GM12878 (cell line): ENCODE data around the gene KIRREL3. TPM values are rescaled to one million over a fixed set of nuclear protein-coding genes. Genes with fewer than 3 reads are reported as not detected.

Experiments used
- ATAC-seq: fragments of 200-7000 bp; cut with Tn5 transposase; 3 replicates; pipeline ENCODE4 v1.9.1; 2020; ENCODE audit warnings: mild to moderate bottlenecking, moderate library complexity
- BruUV-seq: library from RNA; stranded (reverse); fragments of 400-500 nt; replicated peaks from 2 replicates; lab custom pipeline; 2021; lab: Mats Ljungman, UMichigan
- CTCF ChIA-PET: fragments of 300-600 bp; sonication (Branson Sonifier 250); formaldehyde crosslinking; extraction: SDS; loops from one replicate; lab custom pipeline; 2021; ENCODE audit warnings: inconsistent platforms; lab: Yijun Ruan, JAX
- POLR2A ChIA-PET: fragments of 350-600 bp; formaldehyde crosslinking; extraction: SDS; loops from one replicate; lab custom pipeline; 2021; ENCODE audit warnings: inconsistent platforms; lab: Charles Lee
- RAD21 ChIA-PET: fragments of 300-600 bp; sonication (Branson Sonifier 250); formaldehyde crosslinking; loops from one replicate; lab custom pipeline; 2023; ENCODE audit warnings: antibody characterized with exemption; ENCODE audit not compliant: unreplicated experiment; lab: Charles Lee
- SMC1A ChIA-PET: fragments of 300-600 bp; sonication (Branson Sonifier 250); formaldehyde crosslinking; loops from one replicate; lab custom pipeline; 2023; ENCODE audit not compliant: unreplicated experiment, uncharacterized antibody; lab: Charles Lee
- DNase-seq: peaks from one replicate; pipeline ENCODE4 v3.0.0-alpha.2; 2011; ENCODE audit warnings: low read depth, low spot score
- FAIRE-seq: peaks from 3 replicates; lab custom pipeline; 2011; peaks lifted over from hg19 to GRCh38; lab: Jason Lieb, UNC
- H2AFZ ChIP-seq: 2 replicates; pipeline ENCODE4 v1.6.0; 2011; ENCODE audit warnings: low read depth, low read length, control low read depth; ENCODE audit not compliant: control insufficient read depth
- H3K27ac ChIP-seq: 2 replicates; pipeline ENCODE4 v1.5.1; 2011; ENCODE audit warnings: control low read depth; ENCODE audit not compliant: control insufficient read depth, insufficient read depth
- H3K27me3 ChIP-seq, 2 experiments: replicated peaks in 1 of 2; 2 replicates each; pipeline versions ENCODE4 v1.6.0 to v1.6.1; 2011; ENCODE audit warnings: low read length in 1 of 2; ENCODE audit not compliant: control insufficient read depth in 2 of 2, insufficient read depth in 2 of 2
- H3K36me3 ChIP-seq, 2 experiments: 2 replicates each; pipeline ENCODE4 v1.5.1; 2011; ENCODE audit warnings: low read length in 1 of 2; ENCODE audit not compliant: control insufficient read depth in 2 of 2, insufficient read depth in 2 of 2
- H3K4me1 ChIP-seq: 2 replicates; pipeline ENCODE4 v1.6.1; 2011; ENCODE audit warnings: mild to moderate bottlenecking, low read length, moderate library complexity, mixed read lengths; ENCODE audit not compliant: control insufficient read depth, insufficient read depth
- H3K4me2 ChIP-seq: 2 replicates; pipeline ENCODE4 v1.6.0; 2011; ENCODE audit warnings: control low read depth; ENCODE audit not compliant: control insufficient read depth, insufficient read depth
- H3K4me3 ChIP-seq: fragments of 200-600 bp; sonication (generic); 2 replicates; pipeline ENCODE4 v1.5.1; 2016
- H3K79me2 ChIP-seq: 2 replicates; pipeline ENCODE4 v1.6.0; 2011; ENCODE audit warnings: low read length; ENCODE audit not compliant: control insufficient read depth, insufficient read depth
- H3K9ac ChIP-seq: 2 replicates; pipeline ENCODE4 v1.8.0; 2011; ENCODE audit warnings: low read length, control low read depth, mixed read lengths; ENCODE audit not compliant: control insufficient read depth, insufficient read depth
- H3K9me3 ChIP-seq: replicated peaks from 3 replicates; pipeline ENCODE4 v1.5.1; 2011; ENCODE audit warnings: mild to moderate bottlenecking, low read length; ENCODE audit not compliant: control insufficient read depth, insufficient read depth
- H4K20me1 ChIP-seq: 2 replicates; pipeline ENCODE4 v1.6.0; 2011; ENCODE audit not compliant: control insufficient read depth, insufficient read depth
- EZH2 ChIP-seq: IDR thresholded peaks from 2 replicates; pipeline ENCODE4 v1.6.1; 2012; ENCODE audit warnings: low read depth, mild to moderate bottlenecking, control low read depth, inconsistent platforms, low read length, borderline replicate concordance; ENCODE audit not compliant: control insufficient read depth
- GABPA ChIP-seq: IDR thresholded peaks from 2 replicates; pipeline ENCODE4 v1.6.1; 2014; ENCODE audit warnings: antibody characterized with exemption, low read depth, mild to moderate bottlenecking, inconsistent platforms
- IKZF2 ChIP-seq, 2 experiments: fragments of 450-650 bp; IDR thresholded peaks; 2 replicates each; pipeline ENCODE4 v1.6.1; 2017; ENCODE audit warnings: mild to moderate bottlenecking in 2 of 2, moderate library complexity in 2 of 2
- KLF5 ChIP-seq: fragments of 450-650 bp; IDR thresholded peaks from 2 replicates; pipeline ENCODE4 v1.6.1; 2014; ENCODE audit warnings: mild to moderate bottlenecking; ENCODE audit not compliant: partially characterized antibody
- NBN ChIP-seq: fragments of 450-650 bp; IDR thresholded peaks from 2 replicates; pipeline ENCODE4 v1.6.1; 2016
- NFYA ChIP-seq: IDR thresholded peaks from 2 replicates; pipeline ENCODE4 v1.6.1; 2011; ENCODE audit warnings: low read depth, mild to moderate bottlenecking, low read length, improper control_type of control experiment, borderline replicate concordance
- NFYB ChIP-seq: IDR thresholded peaks from 2 replicates; pipeline ENCODE4 v1.6.1; 2011; ENCODE audit warnings: low read depth, mild to moderate bottlenecking, low read length, improper control_type of control experiment, moderate library complexity; ENCODE audit not compliant: insufficient read depth
- PAX5 ChIP-seq: IDR thresholded peaks from 2 replicates; pipeline ENCODE4 v1.6.1; 2011; ENCODE audit warnings: low read depth, low read length, borderline replicate concordance
- PAX8 ChIP-seq: fragments of 450-650 bp; IDR thresholded peaks from 2 replicates; pipeline ENCODE4 v1.6.1; 2017; ENCODE audit warnings: mild to moderate bottlenecking, moderate library complexity
- POLR2AphosphoS2 ChIP-seq: IDR thresholded peaks from 2 replicates; pipeline ENCODE4 v1.6.1; 2011; ENCODE audit warnings: low read depth, mild to moderate bottlenecking, low read length, improper control_type of control experiment, moderate library complexity
- POU2F2 ChIP-seq: IDR thresholded peaks from 3 replicates; pipeline ENCODE4 v1.6.1; 2011; ENCODE audit warnings: low read depth, mild to moderate bottlenecking, low read length, borderline replicate concordance
- RELA ChIP-seq: fragments of 450-650 bp; IDR thresholded peaks from 2 replicates; pipeline ENCODE4 v1.8.0; 2014; ENCODE audit warnings: borderline replicate concordance; ENCODE audit not compliant: partially characterized antibody
- STAT3 ChIP-seq: IDR thresholded peaks from 2 replicates; pipeline ENCODE4 v1.6.1; 2011; ENCODE audit warnings: low read depth, low read length, improper control_type of control experiment
- TCF12 ChIP-seq: IDR thresholded peaks from 2 replicates; pipeline ENCODE4 v1.6.1; 2011; ENCODE audit warnings: low read depth, mild to moderate bottlenecking, low read length
- WGBS: methylation state at CpG from one replicate; pipeline ENCODE4 v1.1.6; 2016; ENCODE audit warnings: low lambda C conversion rate; ENCODE audit not compliant: insufficient replicate concordance, insufficient coverage; ENCODE audit errors: missing lambda C conversion rate; 5-methylcytosine and 5-hydroxymethylcytosine counted together
- in situ Hi-C: fragments of 300-500 bp; cut with MboI; formaldehyde crosslinking; loops from 9 replicates; pipeline ENCODE4 v1.14.3; 2018; ENCODE audit warnings: mixed read lengths
- intact Hi-C: fragments of 100-400 bp; cut with micrococcal nuclease; formaldehyde crosslinking; loops from one replicate; pipeline ENCODE4 v1.14.2; 2022; ENCODE audit not compliant: unreplicated experiment
- polyA plus RNA-seq, 11 experiments: library from polyadenylated mRNA; depleted of rRNA in 4 of 11; unstranded in 6 of 11; stranded (reverse) in 5 of 11; fragments of >200 nt; fragmentation: Nextera tagmentation in 4 of 11; fragmentation: Illumina TruSeq in 1 of 11; extraction: Ambion mirVana in 4 of 11; extraction: Trizol in 1 of 11; gene quantifications; 1 replicate in 1 of 11; 2 replicates in 10 of 11; pipeline versions ENCODE4 v1.2.1 to v1.2.3, GENCODE V29; 2011 to 2016; ENCODE audit warnings: inconsistent platforms in 2 of 11, missing spikeins in 2 of 11, low read depth in 1 of 11
- total RNA-seq, 4 experiments: library from RNA; depleted of rRNA in 3 of 4; stranded (reverse); fragments of >200 nt in 3 of 4; fragmentation: Illumina TruSeq in 1 of 4; extraction: Trizol in 1 of 4; gene quantifications; 2 replicates each; pipeline versions ENCODE4 v1.2.1 to v1.2.3, GENCODE V29; 2013 to 2021
- TF ChIP-seq, protein P1 (sequence below): fragments of 150-350 bp; IDR thresholded peaks from 2 replicates; pipeline ENCODE4 v1.6.1; 2016; ENCODE audit warnings: low read depth, low read length
- TF ChIP-seq, protein P2 (sequence below): fragments of 450-650 bp; IDR thresholded peaks from 2 replicates; pipeline ENCODE4 v1.6.1; 2014; ENCODE audit warnings: mild to moderate bottlenecking
- TF ChIP-seq, protein P3 (sequence below): IDR thresholded peaks from 2 replicates; pipeline ENCODE4 v1.6.1; 2012; ENCODE audit warnings: low read depth, low read length, improper control_type of control experiment
- TF ChIP-seq, protein P4 (sequence below): IDR thresholded peaks from 2 replicates; pipeline ENCODE4 v1.6.1; 2012; ENCODE audit warnings: low read length, inconsistent platforms

The KIRREL3 gene
- total and polyA plus RNA-seq, 10 of the 15 experiments (the other 5 are each of a cell fraction or from before 2014, with no cell fraction given), result under 0.01 TPM; not detected in 9

DNA sequence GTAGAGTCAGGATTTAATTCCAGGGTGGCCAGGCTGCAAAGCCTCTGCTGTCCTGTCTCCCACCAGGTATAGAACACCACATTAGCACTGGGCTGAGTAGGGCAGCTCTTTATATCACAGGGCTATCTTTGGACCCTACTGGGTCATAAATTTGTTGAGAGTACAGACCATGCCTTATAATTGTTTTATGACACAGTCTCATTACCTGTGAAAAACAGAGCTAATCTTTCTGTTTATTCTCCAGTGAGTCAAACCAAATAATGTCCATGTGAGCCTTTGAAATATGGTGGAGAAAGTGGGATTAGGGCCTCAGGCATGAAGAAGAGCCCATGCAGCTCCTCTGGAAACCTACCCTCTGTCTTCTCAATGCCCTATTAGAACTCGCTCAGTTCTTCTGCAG is 49.6 kb upstream of the KIRREL3 start:
- H3K27ac ChIP-seq, result no peak overlapping the region
- no peaks in the 10 kb centered on the region for H3K36me3 ChIP-seq
- no peaks in the 10 kb centered on the region for H3K4me1 ChIP-seq
- intact Hi-C loops (no loop called here), in situ Hi-C loops (no loop called here)
- H4K20me1 ChIP-seq, result no peaks in the 10 kb centered on the region
- no peak for ATAC-seq
- H3K4me2 ChIP-seq, result no peak overlapping the region
- ChIA-PET POLR2A (no interaction called here), SMC1A (interaction anchor here (0.6 kb wide), 1 partner anchor 476 kb away, joined by 3 read pairs; no protein-coding TSS in a partner anchor), RAD21 (no interaction called here), CTCF (interaction anchor here (0.8 to 2.4 kb wide), 2 partner anchors 9 to 15 kb away, joined by 3 to 5 read pairs; no protein-coding TSS in a partner anchor)
- WGBS, result 0% methylated on average over 1 of the region's 1 CpG
- FAIRE-seq, result no peak
- no peak overlapping the region for H2AFZ ChIP-seq
- no peaks in the 10 kb centered on the region for H3K9me3 ChIP-seq
- H3K9ac ChIP-seq, result no peak overlapping the region
- no peak for DNase-seq
- BruUV-seq, result no TSS peak
- H3K4me3 ChIP-seq, result no peak overlapping the region
- H3K27me3 ChIP-seq, result no peaks in the 10 kb centered on the region
- no peaks in the 10 kb centered on the region for H3K79me2 ChIP-seq
- TF ChIP-seq POU2F2 (no peak), RELA (no peak), EZH2 (no peak), TCF12 (no peak), GABPA (no peak), NFYA (no peak), NBN (no peak), STAT3 (no peak), PAX8 (no peak), NFYB (no peak), IKZF2 (IDR thresholded peaks at IDR 0.05) (no peak), KLF5 (no peak), PAX5 (no peak), POLR2AphosphoS2 (no peak)
- TF ChIP-seq, protein P1, sequence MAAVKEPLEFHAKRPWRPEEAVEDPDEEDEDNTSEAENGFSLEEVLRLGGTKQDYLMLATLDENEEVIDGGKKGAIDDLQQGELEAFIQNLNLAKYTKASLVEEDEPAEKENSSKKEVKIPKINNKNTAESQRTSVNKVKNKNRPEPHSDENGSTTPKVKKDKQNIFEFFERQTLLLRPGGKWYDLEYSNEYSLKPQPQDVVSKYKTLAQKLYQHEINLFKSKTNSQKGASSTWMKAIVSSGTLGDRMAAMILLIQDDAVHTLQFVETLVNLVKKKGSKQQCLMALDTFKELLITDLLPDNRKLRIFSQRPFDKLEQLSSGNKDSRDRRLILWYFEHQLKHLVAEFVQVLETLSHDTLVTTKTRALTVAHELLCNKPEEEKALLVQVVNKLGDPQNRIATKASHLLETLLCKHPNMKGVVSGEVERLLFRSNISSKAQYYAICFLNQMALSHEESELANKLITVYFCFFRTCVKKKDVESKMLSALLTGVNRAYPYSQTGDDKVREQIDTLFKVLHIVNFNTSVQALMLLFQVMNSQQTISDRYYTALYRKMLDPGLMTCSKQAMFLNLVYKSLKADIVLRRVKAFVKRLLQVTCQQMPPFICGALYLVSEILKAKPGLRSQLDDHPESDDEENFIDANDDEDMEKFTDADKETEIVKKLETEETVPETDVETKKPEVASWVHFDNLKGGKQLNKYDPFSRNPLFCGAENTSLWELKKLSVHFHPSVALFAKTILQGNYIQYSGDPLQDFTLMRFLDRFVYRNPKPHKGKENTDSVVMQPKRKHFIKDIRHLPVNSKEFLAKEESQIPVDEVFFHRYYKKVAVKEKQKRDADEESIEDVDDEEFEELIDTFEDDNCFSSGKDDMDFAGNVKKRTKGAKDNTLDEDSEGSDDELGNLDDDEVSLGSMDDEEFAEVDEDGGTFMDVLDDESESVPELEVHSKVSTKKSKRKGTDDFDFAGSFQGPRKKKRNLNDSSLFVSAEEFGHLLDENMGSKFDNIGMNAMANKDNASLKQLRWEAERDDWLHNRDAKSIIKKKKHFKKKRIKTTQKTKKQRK, result no peak
- TF ChIP-seq, protein P2, sequence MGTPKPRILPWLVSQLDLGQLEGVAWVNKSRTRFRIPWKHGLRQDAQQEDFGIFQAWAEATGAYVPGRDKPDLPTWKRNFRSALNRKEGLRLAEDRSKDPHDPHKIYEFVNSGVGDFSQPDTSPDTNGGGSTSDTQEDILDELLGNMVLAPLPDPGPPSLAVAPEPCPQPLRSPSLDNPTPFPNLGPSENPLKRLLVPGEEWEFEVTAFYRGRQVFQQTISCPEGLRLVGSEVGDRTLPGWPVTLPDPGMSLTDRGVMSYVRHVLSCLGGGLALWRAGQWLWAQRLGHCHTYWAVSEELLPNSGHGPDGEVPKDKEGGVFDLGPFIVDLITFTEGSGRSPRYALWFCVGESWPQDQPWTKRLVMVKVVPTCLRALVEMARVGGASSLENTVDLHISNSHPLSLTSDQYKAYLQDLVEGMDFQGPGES, result no peak
- TF ChIP-seq, protein P3, sequence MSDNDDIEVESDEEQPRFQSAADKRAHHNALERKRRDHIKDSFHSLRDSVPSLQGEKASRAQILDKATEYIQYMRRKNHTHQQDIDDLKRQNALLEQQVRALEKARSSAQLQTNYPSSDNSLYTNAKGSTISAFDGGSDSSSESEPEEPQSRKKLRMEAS, result no peak
- TF ChIP-seq, protein P4, sequence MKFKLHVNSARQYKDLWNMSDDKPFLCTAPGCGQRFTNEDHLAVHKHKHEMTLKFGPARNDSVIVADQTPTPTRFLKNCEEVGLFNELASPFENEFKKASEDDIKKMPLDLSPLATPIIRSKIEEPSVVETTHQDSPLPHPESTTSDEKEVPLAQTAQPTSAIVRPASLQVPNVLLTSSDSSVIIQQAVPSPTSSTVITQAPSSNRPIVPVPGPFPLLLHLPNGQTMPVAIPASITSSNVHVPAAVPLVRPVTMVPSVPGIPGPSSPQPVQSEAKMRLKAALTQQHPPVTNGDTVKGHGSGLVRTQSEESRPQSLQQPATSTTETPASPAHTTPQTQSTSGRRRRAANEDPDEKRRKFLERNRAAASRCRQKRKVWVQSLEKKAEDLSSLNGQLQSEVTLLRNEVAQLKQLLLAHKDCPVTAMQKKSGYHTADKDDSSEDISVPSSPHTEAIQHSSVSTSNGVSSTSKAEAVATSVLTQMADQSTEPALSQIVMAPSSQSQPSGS, result no peak
